Body of pancreas (tissue), 4 donors: ENCODE data around the gene HOXD1. TPM values are rescaled to one million over a fixed set of nuclear protein-coding genes. Genes with fewer than 3 reads are reported as not detected.

Source experiments
- ATAC-seq: fragments of 150-250 bp; one replicate; pipeline ENCODE4 v1.9.1; 2016
- DNase-seq, 4 donors: peaks; one replicate each; pipeline ENCODE4 v3.0.0-alpha.2; 2019
- H3K27ac ChIP-seq, 4 donors: fragments of 200-600 bp; sonication (generic); 1 replicate in 3 of 4; 2 replicates in 1 of 4; pipeline versions ENCODE4 v1.5.1 to v1.6.1; 2016 to 2019; ENCODE audit warnings: mild to moderate bottlenecking in 1 of 4, mixed read lengths in 1 of 4, moderate library complexity in 1 of 4
- H3K27me3 ChIP-seq, 2 donors: fragments of 200-600 bp; sonication (generic); one replicate each; pipeline ENCODE4 v1.6.0; 2016; ENCODE audit warnings: mild to moderate bottlenecking in 1 of 2
- H3K36me3 ChIP-seq, 2 donors: fragments of 200-600 bp; sonication (generic); replicated peaks in 1 of 2; 2 replicates each; pipeline ENCODE4 v1.5.1; 2016; ENCODE audit warnings: low read depth in 2 of 2; ENCODE audit not compliant: insufficient read depth in 1 of 2
- H3K4me1 ChIP-seq: fragments of 200-600 bp; sonication (generic); one replicate; pipeline ENCODE4 v1.6.0; 2016
- H3K4me3 ChIP-seq, 2 donors: fragments of 200-600 bp; sonication (generic); 1 replicate in 1 of 2; 2 replicates in 1 of 2; pipeline ENCODE4 v1.5.1; 2016 to 2019
- H3K9me3 ChIP-seq, 3 donors: fragments of 200-600 bp; sonication (generic); 1 replicate in 2 of 3; 2 replicates in 1 of 3; pipeline ENCODE4 v1.5.1; 2016
- CTCF ChIP-seq, 7 experiments: fragments of 450-650 bp in 4 of 7; fragments of 200-600 bp in 3 of 7; sonication (generic) in 3 of 7; IDR thresholded peaks; one replicate each; pipeline ENCODE4 v1.5.1; 2016 to 2019; ENCODE audit warnings: antibody characterized with exemption in 7 of 7
- POLR2A ChIP-seq, 3 donors: fragments of 450-650 bp; IDR thresholded peaks; one replicate each; pipeline ENCODE4 v1.6.1; 2016; ENCODE audit warnings: antibody characterized with exemption in 3 of 3, mild to moderate bottlenecking in 2 of 3
- WGBS, 2 donors: methylation state at CpG; one replicate each; pipeline ENCODE4 v1.1.5; 2017; 5-methylcytosine and 5-hydroxymethylcytosine counted together
- intact Hi-C: fragments of 100-400 bp; cut with DNase I; formaldehyde crosslinking; loops from one replicate; pipeline ENCODE4 v1.15.1; 2023
- total RNA-seq, 2 donors: library from RNA; depleted of rRNA; stranded (reverse); fragments of >200 nt; gene quantifications; one replicate each; pipeline ENCODE4 v1.1.0, GENCODE V29; 2016

Gene HOXD1
- total RNA-seq, 2 donors from 2014 or later, result 0.26 TPM; not detected in 1

GRCh38 chr2:176165370-176166050 is 23.0 kb upstream of the HOXD1 start:
- Histone ChIP-seq H3K4me3 (no peak overlapping the region), H3K4me1 (peaks cover 16% of the 10 kb centered on the region), H3K9me3 (no peaks in the 10 kb centered on the region), H3K36me3 (no peaks in the 10 kb centered on the region), H3K27me3 (peaks cover 0 to 31% of the 10 kb centered on the region in 2 donors), H3K27ac (no peak overlapping the region)
- no peak for TF ChIP-seq POLR2A (IDR thresholded peaks at IDR 0.05)
- TF ChIP-seq CTCF (IDR thresholded peaks at IDR 0.05), result no peak
- intact Hi-C loops, result no loop called here
- ATAC-seq (no peak), DNase-seq (no peak)
- WGBS, 2 donors, result 8 to 15% methylated on average over 18 to 26 of the region's 26 CpGs

DNA sequence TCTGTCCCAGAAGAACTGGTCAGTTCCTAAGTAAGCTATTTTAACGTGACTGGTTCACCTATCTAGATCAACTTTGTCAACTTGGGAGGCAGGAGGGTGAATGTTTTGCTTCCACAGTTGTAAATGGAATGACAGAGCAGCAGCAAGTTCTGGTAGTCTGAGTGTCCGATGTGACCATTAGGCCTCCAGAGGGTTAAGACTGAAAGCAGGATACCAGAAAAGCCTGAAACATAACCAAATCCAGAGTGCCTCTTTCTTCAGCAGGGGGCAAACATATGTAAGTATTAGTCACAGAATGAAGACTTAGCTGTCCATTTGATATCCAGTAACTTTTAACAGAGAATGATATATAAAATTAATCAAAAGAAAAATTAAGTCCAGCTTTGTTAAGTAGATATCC is 22.2 kb upstream of the HOXD1 start:
- Histone ChIP-seq H3K4me3 (no peak overlapping the region), H3K27ac (no peak overlapping the region), H3K4me1 (peaks cover 12% of the 10 kb centered on the region), H3K9me3 (no peaks in the 10 kb centered on the region), H3K36me3 (no peaks in the 10 kb centered on the region), H3K27me3 (peaks cover 0 to 31% of the 10 kb centered on the region in 2 donors)
- intact Hi-C loops, result no loop called here
- no peak for TF ChIP-seq CTCF (IDR thresholded peaks at IDR 0.05)
- TF ChIP-seq POLR2A (IDR thresholded peaks at IDR 0.05), result no peak
- no peak for DNase-seq
- ATAC-seq, result no peak
- 19 to 30% methylated on average over 2 of the region's 2 CpGs for WGBS, 2 donors

DNA sequence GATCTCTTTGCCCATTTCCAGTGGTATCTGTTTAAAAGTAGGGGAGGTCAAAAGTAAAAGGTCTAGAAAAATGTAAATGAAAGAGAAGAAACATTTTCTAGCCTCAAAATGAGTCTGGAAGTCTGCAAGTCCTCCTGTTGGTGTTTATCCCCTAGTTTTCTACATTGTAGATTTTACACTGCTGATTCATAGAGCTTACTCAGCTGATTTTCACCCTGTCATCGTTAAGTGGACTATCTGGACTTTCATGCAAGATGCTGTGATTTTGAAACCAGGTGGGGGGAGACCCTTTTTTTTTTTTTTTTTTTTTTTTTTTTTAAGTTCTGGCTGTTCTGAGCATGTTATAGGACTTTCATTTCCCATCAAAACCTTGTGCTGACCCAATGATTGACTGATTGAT is 21.1 kb upstream of the HOXD1 start:
- Histone ChIP-seq H3K4me1 (peaks cover 18% of the 10 kb centered on the region), H3K9me3 (no peaks in the 10 kb centered on the region), H3K36me3 (no peaks in the 10 kb centered on the region), H3K27me3 (peaks cover 0 to 39% of the 10 kb centered on the region in 2 donors), H3K27ac (no peak overlapping the region), H3K4me3 (no peak overlapping the region)
- WGBS, 2 donors, result 39 to 81% methylated on average over 1 of the region's 1 CpG
- intact Hi-C loops, result no loop called here
- ATAC-seq (no peak), DNase-seq (no peak)
- TF ChIP-seq CTCF (IDR thresholded peaks at IDR 0.05), result no peak

DNA sequence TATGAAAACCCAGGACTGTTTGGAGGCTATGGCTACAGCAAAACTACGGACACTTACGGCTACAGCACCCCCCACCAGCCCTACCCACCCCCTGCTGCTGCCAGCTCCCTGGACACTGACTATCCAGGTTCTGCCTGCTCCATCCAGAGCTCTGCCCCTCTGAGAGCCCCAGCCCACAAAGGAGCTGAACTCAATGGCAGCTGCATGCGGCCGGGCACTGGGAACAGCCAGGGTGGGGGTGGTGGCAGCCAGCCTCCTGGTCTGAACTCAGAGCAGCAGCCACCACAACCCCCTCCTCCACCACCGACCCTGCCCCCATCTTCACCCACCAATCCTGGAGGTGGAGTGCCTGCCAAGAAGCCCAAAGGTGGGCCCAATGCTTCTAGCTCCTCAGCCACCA is 19.3 kb upstream of the HOXD1 start:
- Histone ChIP-seq H3K36me3 (no peaks in the 10 kb centered on the region), H3K27me3 (peaks cover 0 to 35% of the 10 kb centered on the region in 2 donors), H3K4me3 (no peak overlapping the region), H3K9me3 (no peaks in the 10 kb centered on the region), H3K4me1 (peaks cover 19% of the 10 kb centered on the region), H3K27ac (no peak overlapping the region)
- 55 to 57% methylated on average over 3 to 5 of the region's 5 CpGs for WGBS, 2 donors
- ATAC-seq (no peak), DNase-seq (no peak)
- intact Hi-C loops, result no loop called here
- TF ChIP-seq POLR2A (IDR thresholded peaks at IDR 0.05) (no peak), CTCF (IDR thresholded peaks at IDR 0.05) (no peak)

- Histone ChIP-seq H3K9me3 (no peaks in the 10 kb centered on the region), H3K27ac (no peak overlapping the region), H3K27me3 (peaks cover 0 to 38% of the 10 kb centered on the region in 2 donors), H3K36me3 (no peaks in the 10 kb centered on the region), H3K4me3 (no peak overlapping the region), H3K4me1 (peaks cover 21% of the 10 kb centered on the region)
- TF ChIP-seq CTCF (IDR thresholded peaks at IDR 0.05), result no peak
- intact Hi-C loops, result no loop called here
- ATAC-seq (no peak), DNase-seq (no peak)
- 45 to 79% methylated on average over 2 of the region's 2 CpGs for WGBS, 2 donors
These were observed 18.8 kb upstream of the HOXD1 start for GRCh38 chr2:176169711-176170110.
